ENCODE data around the gene CASKIN2.

The CASKIN2 gene

DNA sequence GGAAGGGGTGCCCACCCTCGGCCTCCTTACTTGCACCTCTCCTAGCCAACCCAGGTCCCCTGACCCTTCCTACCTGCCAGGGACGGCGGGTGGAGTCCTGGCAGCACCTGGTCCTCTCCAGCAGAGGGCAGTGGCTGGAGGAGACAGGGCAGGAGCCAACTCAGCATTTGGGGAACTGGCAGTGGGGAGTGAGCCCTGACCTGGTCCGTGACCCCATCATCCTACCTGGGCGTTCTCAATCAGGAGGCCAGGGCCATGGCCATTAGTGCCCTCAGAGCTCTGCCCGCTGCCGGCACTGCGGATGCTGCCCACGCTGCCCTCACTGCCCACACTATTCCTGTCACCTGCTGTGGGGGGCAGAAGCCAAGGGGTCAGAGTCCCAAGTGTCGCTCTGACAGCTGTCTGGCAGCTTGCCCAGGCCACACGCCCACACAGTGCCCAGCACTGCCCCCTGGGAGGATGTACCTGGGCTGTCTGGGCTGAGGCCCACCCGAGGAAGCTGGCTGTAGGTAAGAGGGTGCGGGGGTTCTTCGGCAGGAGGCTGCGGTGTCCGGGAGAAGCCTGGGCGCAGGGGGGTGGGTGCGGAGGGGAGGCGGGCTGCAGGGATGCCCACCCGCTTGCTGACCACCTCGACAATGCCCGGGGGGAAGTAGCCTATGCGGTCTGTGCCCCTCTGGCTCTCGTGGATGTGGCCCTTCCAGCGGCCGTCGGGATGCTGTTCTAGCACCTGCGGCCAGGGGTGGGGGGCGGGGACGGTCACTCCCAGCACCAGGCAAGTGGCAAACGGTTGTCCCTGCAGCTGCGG is 10.8 kb downstream of the CASKIN2 start:
- peak; percentile 58 for DNase-seq

DNA sequence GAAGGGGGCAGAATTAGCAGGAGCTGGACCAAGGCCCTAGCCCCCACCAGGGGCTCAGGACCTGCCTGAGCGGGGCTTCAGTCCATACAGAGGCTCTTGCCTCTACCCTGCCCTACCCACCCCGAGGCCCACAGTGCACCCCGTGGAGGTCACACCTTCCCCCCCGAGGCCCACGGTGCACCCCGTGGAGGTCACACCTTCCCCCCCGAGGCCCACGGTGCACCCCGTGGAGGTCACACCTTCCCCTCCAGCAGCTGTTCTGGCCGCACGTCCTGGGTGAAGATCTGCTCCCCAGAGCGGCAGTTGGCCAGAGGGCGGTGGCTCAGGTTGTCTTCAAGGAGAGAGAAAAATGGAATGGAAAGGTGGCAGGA is 11.4 kb downstream of the CASKIN2 start:
- DNase-seq, result no peak

DNA sequence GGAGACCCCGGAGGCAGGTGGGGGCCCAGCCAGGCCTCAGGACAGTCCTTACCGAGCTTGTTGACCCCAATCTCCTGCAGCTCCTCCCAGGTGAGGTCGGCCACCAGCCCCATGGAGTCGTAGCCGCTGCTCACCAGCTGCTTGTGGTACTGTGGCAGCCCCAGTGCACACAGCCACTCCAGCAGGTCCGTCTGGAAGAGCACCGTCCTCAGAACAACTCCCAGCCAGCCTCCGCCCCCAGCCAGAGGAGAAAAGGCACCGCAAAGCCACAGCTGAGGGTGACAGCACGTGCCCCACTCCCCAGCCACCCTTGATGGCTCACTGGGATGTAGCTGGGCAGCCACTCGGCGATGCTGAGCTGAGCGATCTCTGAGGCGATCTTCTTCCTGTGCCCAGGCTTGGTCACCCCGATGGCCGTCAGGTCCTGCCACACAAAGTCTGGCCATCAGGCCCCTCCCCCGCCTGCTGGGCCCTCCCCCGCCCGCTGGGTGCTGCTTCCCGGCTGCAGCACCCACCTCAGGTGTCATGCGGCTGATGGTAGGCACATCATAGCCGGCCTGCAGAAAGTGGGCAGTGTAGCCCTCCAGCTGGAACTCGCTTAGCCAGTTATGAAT is 11.9 kb downstream of the CASKIN2 start:
- DNase-seq, result no peak

DNA sequence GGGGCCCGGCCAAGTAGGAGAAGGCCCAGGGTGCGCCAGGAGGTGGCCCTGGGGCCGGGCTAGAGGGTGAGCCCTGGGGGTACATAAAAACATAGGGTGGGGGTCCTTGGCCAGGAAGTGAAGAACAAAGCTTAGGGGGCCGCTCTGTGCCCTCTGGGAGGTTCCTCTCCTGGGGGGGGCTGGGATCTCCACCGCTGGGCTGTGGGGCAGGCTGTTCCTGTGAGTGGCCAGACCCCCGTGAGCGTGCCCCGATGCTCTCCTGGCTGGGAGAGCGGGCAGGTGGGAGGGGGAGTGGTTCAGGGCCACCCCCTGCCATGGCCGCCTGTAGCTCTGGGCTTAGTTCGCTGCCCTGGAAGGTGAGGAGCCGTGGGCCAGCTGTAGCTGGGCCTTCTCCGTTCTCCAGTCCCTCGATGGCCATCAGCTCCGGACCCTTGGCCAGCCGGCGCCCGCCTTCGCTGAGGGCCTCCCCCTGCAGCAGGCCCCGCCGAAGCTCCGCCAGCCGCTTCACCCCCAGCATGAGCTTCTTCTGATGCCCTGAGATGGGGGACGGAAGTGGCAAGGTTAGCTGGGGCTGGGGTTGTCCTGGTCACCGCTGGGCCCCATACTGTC is 12.5 kb downstream of the CASKIN2 start:
- no peak for DNase-seq

DNA sequence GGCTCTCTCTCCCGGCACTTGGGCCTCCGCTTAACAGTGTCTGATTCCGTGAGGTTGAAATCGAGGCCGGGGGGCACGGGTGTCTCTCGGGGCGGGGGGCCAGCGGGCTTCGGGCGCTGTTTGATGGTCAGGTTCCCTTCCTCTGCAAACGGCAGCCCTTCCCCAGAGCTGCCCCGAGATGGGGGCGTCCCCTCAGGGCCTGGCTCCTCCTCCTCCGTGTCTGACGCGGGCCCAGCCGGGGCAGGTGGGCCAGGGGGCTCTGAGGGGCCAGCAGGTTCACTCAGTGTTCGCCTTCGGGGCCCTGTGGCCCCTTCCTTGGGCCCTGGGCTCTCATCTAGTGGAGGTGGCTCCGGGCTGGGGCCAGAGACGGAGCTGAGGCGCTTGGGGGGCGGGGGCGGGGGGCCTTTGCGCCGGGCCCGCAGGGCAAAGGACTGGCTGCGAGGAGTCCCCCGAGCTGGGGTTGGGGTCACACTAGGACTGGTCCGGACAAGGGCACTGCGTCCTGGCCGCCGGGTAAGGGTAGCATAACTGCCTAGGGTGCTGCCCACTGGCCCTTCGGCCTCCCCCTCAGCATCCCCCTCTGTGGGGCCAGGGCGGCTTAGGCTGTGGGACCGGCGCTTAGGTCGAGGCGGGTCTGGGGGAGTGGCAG is 13.1 kb downstream of the CASKIN2 start:
- DNase-seq, result no peak

DNA sequence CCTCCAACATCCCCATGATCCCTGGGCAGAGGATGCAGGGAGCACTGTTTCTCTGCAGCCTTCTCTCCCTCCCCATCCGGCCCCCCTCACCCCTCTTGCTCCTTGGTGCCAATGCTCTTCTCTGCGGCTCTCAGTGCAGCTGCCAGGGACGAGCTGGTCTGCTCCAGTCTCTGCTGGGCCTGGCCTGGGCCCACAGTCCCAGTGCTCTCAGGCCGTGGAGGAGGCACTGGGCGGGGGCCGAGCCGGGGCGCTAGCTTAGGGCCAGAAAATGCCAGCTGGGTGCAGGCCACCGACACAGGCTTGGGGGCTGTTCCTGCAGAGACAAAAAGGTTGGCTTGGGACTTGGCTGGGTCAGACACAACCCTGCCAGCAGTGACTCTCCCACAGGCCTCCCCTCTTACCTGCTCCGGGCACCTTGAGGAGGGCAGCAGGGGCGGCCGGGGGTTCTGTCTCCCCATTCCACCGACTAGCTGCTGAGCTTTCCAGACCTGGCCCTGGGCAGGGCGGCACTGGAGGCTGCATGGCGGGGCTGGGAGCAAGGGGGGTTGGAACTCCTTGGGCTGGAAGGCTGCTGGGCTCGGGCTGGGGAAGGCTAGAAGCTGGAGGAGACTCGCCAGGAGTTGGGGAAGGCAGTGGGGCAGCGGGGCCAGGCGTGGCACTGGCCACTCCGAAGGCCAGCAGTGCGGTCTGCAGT is 13.8 kb downstream of the CASKIN2 start:
- DNase-seq, result no peak

DNA sequence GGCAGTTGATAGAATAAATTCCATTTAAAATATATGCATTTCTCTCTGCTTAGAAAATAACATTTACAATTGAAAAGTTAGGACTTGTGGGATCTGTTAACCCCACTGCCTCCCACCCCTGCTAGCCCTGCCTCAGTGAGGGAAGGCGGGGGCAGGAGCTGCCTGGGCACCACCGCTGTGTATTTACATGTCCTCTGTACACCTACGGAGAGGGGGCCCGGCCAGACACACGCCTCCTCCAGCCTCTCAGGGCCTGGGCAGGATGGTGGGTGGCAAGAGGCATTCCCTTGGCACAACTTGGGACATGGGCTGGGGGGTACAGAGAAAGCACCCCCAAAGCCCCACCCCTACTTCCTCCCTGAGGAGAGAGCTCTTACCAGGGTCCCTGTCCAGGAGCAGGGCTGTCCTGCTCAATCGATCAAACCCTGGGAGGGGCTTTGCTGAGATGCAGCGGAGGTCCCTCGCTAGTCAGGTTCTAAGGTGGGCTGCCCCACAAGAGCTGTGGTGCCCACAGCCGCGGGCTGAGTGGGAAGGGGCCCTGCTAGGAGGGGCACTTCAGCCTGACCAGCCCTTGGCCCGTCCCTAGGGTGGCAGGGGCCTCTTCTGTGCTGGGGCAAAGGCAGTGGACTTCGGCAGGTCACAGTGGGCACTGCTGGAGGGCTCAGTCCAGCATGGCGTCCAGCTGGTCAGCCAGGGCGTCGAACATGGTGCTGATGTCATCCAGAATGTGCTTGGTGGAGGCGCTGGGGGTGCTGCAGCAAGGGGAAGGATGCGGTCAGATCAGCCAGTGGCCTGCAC is 14.7 kb downstream of the CASKIN2 start:
- no peak for DNase-seq

DNA sequence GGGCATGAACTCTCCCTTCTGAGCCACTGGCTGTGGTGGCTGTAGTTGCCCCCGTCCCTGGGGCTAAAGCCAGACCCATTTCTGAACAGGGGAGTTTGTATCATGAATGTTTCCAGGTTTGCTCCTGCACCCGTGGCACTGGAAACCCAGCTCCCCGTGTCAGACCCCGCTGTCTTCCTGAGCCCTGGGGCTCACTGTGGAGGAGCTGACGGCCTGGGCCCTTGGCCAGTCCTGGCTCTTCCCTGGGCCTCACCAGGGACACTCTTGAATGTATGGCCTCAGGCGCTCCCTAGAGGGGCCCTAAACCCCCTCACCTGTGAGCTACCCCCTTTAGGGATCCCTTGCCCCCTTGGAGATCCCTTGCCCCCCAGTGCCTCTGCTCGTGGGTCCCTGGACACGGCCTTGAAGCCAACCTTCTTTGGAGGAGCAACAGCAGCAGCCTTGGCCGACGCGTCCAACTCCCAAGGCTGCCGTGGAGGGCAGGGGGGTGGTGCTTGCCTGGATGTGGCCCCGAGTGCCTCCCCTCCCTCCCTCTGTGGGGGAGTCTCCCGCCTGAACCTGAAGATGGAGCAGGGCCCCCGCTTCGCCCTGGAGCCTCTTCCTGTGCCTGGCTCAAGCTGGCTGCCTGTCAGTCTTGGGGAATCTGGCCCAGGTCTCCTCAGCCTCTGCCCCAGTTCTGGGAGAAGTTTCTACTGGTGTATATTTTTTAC is 15.9 kb downstream of the CASKIN2 start:
- DNase-seq, result no peak

DNA sequence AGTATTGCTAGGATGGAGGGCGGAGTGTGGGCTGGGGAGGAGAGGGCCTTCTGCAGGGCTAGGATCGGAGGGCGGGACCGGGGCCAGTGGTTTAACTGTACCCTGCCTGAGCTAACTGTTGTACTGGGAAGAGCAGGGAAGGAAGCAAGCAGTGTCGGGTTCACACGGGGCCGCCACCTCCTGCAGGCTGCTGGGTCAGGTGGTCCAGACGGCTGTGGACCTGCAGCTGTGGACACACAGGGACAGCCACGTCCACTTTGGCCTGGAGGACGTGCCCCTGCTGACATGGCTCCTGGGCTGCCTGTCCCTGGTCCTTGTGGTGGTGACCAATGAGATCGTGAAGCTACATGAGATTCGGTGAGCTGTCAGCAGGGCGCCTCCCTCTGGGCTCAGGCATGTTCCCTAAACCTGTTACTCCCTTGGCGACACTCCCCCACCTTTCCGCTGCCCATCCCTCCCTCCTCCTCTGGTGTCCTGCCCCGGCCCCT is 16.6 kb downstream of the CASKIN2 start:
- no peak for DNase-seq

DNA sequence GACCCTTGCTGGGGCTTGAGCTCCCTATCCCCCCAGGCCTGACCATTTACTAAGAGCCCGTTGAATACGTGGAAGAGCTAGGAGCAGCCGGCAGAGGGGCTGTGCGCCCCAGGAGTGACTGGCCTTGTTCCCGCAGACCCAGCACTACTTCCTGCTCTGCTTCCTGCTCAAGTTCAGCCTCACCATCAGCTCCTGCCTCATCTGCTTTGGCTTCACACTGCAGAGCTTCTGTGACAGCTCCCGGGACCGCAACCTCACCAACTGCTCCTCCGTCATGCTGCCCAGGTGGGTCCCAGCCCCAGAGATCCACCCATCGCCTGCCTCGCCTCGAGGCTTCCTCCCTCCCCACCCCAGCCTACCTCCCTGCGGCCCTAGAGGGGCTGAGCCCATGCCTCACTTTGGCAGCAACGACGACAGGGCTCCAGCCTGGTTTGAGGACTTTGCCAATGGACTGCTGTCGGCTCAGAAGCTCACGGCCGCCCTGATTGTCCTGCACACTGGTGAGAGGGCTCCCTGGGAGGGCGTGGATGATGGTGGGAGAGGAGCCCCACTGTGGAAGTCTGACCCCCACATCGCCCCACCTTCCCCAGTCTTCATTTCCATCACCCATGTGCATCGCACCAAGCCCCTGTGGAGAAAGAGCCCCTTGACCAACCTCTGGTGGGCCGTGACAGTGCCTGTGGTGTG is 17.2 kb downstream of the CASKIN2 start:
- DNase-seq, result peak; percentile 14

DNA sequence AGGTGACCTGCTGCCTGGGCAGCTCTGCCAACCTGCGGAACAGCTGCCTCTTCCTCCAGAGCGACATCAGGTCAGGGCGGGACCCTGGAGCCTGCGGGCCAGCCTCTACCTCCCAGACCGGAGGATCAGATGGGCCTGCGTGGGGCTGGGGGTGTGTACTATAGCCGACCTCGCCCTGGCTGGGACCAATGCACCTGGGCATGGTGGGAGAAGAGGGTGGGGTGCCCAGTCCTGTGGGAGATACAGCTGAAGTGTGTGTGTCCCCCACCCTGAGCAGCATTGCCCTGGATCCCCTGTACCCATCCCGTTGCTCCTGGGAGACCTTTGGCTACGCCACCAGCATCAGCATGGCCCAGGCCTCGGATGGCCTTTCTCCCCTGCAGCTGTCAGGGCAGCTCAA is 19.3 kb downstream of the CASKIN2 start:
- no peak for DNase-seq

DNA sequence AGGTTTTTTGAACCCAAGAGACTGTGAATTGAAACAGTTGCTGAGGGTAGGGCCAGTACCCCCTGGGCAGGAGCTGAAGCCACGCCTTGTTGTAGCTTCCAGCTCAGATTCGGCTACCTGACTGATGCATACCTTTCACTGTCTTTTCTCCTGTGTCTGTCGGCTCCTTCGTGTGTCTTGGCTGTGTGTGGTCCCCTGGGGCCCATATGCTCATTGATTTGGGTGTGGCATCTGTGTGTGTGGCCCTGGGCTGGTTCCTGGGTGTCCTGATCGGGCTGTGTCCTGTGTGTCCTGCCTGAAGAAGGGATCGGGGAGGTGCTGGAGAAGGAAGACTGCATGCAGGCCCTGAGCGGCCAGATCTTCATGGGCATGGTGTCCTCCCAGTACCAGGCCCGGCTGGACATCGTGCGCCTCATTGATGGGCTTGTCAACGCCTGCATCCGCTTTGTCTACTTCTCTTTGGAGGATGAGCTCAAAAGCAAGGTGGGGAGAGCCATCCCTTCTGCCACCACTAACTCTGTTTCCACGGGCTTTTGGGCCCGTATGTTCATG is 20.9 kb downstream of the CASKIN2 start:
- DNase-seq, result no peak

DNA sequence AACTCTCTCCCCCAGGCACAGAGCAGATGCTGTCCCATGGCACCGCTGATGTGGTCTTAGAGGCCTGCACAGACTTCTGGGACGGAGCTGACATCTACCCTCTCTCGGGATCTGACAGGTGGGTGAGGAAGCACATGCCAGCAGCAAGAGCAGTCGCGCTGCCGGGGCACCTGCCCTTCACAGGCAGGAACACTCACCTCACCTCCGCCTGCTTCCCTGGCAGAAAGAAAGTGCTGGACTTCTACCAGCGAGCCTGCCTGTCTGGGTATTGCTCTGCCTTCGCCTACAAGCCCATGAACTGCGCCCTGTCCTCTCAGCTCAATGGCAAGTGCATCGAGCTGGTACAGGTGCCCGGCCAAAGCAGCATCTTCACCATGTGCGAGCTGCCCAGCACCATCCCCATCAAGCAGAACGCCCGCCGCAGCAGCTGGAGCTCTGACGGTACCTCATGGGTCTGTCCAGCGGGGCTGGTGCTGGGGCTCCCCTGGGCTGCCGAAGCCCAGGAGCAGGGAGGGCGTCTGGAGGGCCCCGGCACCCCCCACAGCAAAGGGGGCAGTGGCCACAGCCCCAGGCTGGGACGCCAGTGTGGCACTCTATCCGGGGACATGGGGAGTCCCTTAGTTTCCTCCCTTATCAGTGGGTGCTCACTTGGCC is 21.7 kb downstream of the CASKIN2 start:
- DNase-seq, result no peak

DNA sequence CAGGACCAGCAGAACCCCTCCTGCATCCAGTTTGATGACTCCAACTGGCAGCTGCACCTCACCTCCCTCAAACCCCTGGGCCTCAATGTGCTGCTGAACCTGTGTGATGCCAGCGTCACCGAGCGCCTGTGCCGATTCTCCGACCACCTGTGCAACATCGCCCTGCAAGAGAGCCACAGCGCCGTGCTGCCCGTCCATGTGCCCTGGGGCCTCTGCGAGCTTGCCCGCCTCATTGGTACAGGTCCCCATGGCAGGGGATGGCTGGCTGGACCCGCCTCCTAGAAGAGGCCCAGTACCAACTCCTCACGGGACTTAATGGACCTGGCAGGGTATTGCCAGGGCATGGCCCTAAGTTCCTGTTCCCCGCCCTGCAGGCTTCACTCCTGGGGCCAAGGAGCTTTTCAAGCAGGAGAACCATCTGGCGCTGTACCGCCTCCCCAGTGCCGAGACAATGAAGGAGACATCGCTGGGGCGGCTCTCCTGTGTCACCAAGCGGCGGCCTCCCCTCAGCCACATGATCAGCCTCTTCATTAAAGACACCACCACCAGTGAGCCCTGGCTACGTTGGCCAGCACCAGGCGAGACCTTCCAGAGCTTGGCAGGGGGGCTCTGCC is 22.7 kb downstream of the CASKIN2 start:
- no peak for DNase-seq

DNA sequence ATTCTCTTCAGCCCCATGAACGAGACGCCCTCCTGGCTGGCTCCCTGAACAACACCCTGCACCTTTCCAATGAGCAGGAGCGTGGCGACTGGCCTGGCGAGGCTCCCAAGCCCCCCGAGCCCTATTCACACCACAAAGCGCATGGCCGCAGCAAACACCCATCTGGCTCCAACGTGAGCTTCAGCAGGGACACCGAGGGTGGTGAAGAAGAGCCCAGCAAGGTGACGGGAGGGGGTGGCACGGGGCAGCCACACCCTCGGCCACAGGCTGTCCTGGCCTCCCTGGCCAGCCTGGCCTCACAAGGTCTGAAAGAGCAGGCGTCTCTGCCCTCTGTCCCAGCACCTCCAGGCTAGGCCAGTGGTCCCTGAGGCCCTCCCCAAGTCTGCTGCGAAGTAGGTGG is 23.7 kb downstream of the CASKIN2 start:
- no peak for DNase-seq

DNA sequence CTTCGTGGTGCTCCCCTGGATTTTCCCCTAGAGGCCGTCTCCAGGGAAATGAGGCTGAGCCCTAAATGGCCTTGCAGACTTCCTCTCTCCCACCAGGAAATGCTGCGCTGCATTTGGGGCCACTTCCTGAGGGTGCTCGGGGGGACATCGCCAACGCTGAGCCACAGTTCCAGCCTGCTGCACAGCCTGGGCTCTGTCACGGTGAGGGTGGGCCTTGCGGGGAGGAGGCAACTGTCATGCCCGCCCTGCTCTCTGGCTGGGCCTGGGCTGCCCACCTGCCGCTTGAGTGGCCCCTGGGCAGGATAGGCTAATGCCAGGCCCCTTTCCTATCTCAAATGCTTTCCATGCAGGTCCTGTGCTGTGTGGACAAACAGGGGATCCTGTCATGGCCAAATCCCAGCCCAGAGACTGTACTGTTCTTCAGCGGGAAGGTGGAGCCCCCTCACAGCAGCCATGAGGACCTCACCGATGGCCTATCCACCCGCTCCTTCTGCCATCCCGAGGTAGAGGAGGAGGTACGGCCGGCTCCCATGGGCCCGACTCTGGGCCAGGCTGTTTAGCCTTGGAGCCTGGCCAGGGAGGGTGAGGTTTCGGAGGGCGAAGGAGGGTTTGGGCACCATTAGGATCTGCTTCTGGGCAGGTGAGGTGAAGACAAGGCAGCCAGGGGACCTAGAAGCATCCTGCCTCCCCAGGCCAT is 24.2 kb downstream of the CASKIN2 start:
- DNase-seq, result no peak

DNA sequence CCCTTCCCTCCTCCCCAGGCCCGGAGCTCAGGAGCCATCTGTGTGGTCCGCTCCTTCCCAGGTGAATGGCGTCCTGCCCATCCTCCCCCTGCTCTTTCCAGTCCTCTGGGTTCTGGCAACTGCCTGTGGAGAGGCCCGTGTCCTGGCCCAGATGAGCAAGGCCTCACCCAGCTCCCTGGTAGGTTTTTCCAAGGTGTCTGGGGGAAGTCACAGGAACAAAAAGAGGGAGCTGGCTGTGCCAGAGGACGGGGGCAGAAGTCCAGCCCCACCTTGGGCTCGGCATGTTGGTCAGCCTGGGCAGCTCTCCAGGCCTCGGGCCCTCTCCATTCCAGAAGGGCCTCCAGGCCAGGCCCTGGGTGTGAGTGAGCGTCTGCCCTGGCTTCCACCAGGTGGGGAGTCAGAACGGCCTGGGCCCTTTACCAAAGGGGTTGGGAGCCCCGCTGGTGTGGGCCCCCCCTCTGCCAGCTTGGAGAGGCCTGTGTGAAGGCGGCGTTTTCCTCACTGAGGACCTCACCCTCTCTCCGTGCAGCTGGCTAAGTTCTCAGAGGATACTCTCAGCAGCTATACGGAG is 25.1 kb downstream of the CASKIN2 start:
- no peak for DNase-seq

DNA sequence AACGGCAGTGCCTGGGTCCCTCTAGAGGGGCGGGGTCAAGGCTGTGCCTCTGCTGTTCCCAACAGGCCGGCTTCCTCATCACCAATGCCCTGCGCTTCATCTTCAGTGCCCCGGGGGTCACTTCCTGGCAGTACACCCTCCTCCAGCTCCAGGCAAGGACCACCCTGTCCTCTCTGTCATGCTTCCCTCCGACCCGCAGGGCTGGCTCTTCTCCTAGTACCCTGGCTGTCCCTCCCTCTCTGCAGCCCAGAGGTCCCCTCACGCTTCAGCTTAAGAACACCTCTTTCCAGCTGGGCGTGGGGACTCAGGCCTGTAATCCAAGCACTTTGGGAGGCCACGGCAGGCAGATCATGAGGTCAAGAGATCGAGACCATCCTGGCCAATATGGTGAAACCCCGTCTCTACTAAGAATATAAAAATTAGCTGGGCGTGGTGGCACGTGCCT is 25.8 kb downstream of the CASKIN2 start:
- no peak for DNase-seq
